ENCODE measurements around the gene MUCL3. TPM values are rescaled to one million over a fixed set of nuclear protein-coding genes. Genes with fewer than 3 reads are reported as not detected.

Gene MUCL3
- total RNA-seq, 2 donors from 2014 or later: 13.8 TPM; not detected in 1

GRCh38 chr6:31001281-31001888, 60.6 kb downstream of the MUCL3 start:
- ATAC-seq (ENCODE audit: insufficient number of reproducible peaks, low FRiP score, low read depth): no peak
- TF ChIP-seq CTCF (IDR thresholded peaks at IDR 0.05): no peak
- H3K36me3 ChIP-seq: no peaks in the 10 kb centered on the region
- no peak overlapping the region for H3K4me3 ChIP-seq
- H3K27ac ChIP-seq: no peak overlapping the region
- DNase-seq (ENCODE audit: low spot score): no peak
- no peaks in the 10 kb centered on the region for H3K9me3 ChIP-seq
- no peaks in the 10 kb centered on the region for H3K27me3 ChIP-seq (replicated peaks; ENCODE audit: insufficient read depth)
- H3K4me1 ChIP-seq (ENCODE audit: control insufficient read depth in 1 of 2, low read depth in 2 of 2): no peaks in the 10 kb centered on the region

DNA sequence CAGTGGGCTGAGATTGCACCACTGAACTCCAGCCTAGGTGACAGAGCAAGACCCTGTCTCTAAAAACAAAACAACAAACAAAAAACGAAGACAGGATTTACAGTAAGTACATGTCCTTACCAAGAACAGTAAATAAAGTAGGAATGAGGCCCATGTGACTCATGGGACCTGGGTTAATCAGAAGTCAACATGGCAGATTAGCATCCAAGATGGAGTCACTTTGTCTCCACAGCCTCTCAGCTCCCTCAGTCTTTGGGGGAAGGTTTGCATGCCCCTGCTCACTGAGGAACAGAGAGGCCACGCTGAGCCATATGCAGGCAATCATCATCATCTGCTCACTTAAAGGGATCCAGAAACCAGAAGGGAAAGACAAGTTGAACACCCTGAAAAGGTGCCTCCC, 61.7 kb downstream of the MUCL3 start:
- Histone ChIP-seq H3K27me3 (replicated peaks; ENCODE audit: insufficient read depth) (no peaks in the 10 kb centered on the region), H3K4me1 (ENCODE audit: control insufficient read depth in 1 of 2, low read depth in 2 of 2) (no peaks in the 10 kb centered on the region), H3K9me3 (no peaks in the 10 kb centered on the region), H3K27ac (no peak overlapping the region), H3K4me3 (no peak overlapping the region), H3K36me3 (no peaks in the 10 kb centered on the region)
- no peak for TF ChIP-seq CTCF (IDR thresholded peaks at IDR 0.05)
- ATAC-seq (ENCODE audit: insufficient number of reproducible peaks, low FRiP score, low read depth): no peak
- DNase-seq (ENCODE audit: low spot score): no peak

Other genes with a start within 250 kb of the MUCL3 start
- 10 to 100 TPM in 1 of 2 donors, 1 to 10 TPM in 1; 2.3 to 17.1 TPM for gene NRM, start 250.0 kb upstream of the MUCL3 start, total RNA-seq
- gene MDC1, start 223.7 kb upstream of the MUCL3 start, total RNA-seq: 10 to 100 TPM; 16.6 to 22.6 TPM
- 100 to 1,000 TPM; 172 to 243 TPM for gene TUBB, start 220.6 kb upstream of the MUCL3 start, total RNA-seq
- 100 to 1,000 TPM; 135 to 177 TPM for gene FLOT1, start 198.3 kb upstream of the MUCL3 start, total RNA-seq
- gene IER3, start 196.4 kb upstream of the MUCL3 start, total RNA-seq: 10 to 100 TPM; 43.5 to 43.8 TPM
- gene DDR1, start 56.5 kb upstream of the MUCL3 start, total RNA-seq: 10 to 100 TPM; 22.1 to 23.8 TPM
- 10 to 100 TPM; 14.9 to 42.2 TPM for gene GTF2H4, start 32.8 kb upstream of the MUCL3 start, total RNA-seq
- gene VARS2, start 26.7 kb upstream of the MUCL3 start, total RNA-seq: 10 to 100 TPM; 20.2 to 26.0 TPM
- gene SFTA2, start 8.8 kb upstream of the MUCL3 start, total RNA-seq: not detected
- gene MUC21, start 42.7 kb downstream of the MUCL3 start, total RNA-seq: not detected
- not detected for gene MUC22, start 69.5 kb downstream of the MUCL3 start, total RNA-seq
- gene C6orf15, start 171.6 kb downstream of the MUCL3 start, total RNA-seq: not detected
- 1 to 10 TPM; 3.7 to 6.8 TPM for gene PSORS1C1, start 173.8 kb downstream of the MUCL3 start, total RNA-seq
- 1 to 10 TPM in 1 of 2 donors, under 1 TPM in 1; 0.28 to 1.6 TPM for gene CDSN, start 179.5 kb downstream of the MUCL3 start, total RNA-seq
- gene PSORS1C2, start 198.1 kb downstream of the MUCL3 start, total RNA-seq: not detected
- 10 to 100 TPM; 11.1 to 31.6 TPM for gene CCHCR1, start 216.8 kb downstream of the MUCL3 start, total RNA-seq
- 10 to 100 TPM in 1 of 2 donors, 1 to 10 TPM in 1; 1.6 to 15.7 TPM for gene TCF19, start 217.6 kb downstream of the MUCL3 start, total RNA-seq
- 10 to 100 TPM in 1 of 2 donors, 1 to 10 TPM in 1; 4.0 to 12.9 TPM for gene POU5F1, start 229.7 kb downstream of the MUCL3 start, total RNA-seq